AG09319 (cell line): ENCODE measurements around the gene MTMR11.

ENCODE experiments used
- DNase-seq: peaks from one replicate; pipeline ENCODE4 v3.0.0-alpha.2; 2010; ENCODE audit warnings: low read depth; ENCODE audit errors: extremely low read depth
- TF ChIP-seq, protein P1 (sequence below): IDR thresholded peaks from 2 replicates; pipeline ENCODE4 v1.5.1; 2011; ENCODE audit warnings: low read depth, mild to moderate bottlenecking, inconsistent platforms, low read length, moderate library complexity

The MTMR11 gene

GRCh38 chr1:149885339-149886120, 51.1 kb downstream of the MTMR11 start:
- TF ChIP-seq, protein P1, sequence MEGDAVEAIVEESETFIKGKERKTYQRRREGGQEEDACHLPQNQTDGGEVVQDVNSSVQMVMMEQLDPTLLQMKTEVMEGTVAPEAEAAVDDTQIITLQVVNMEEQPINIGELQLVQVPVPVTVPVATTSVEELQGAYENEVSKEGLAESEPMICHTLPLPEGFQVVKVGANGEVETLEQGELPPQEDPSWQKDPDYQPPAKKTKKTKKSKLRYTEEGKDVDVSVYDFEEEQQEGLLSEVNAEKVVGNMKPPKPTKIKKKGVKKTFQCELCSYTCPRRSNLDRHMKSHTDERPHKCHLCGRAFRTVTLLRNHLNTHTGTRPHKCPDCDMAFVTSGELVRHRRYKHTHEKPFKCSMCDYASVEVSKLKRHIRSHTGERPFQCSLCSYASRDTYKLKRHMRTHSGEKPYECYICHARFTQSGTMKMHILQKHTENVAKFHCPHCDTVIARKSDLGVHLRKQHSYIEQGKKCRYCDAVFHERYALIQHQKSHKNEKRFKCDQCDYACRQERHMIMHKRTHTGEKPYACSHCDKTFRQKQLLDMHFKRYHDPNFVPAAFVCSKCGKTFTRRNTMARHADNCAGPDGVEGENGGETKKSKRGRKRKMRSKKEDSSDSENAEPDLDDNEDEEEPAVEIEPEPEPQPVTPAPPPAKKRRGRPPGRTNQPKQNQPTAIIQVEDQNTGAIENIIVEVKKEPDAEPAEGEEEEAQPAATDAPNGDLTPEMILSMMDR: no peak; the same call in 1 of the 2 replicates
- DNase-seq: no peak

GRCh38 chr1:149884433-149885338, 52.0 kb downstream of the MTMR11 start:
- TF ChIP-seq, protein P1: no peak
- DNase-seq: no peak

GRCh38 chr1:149883598-149884247, 53.0 kb downstream of the MTMR11 start:
- TF ChIP-seq, protein P1: no peak
- DNase-seq: no peak

DNA sequence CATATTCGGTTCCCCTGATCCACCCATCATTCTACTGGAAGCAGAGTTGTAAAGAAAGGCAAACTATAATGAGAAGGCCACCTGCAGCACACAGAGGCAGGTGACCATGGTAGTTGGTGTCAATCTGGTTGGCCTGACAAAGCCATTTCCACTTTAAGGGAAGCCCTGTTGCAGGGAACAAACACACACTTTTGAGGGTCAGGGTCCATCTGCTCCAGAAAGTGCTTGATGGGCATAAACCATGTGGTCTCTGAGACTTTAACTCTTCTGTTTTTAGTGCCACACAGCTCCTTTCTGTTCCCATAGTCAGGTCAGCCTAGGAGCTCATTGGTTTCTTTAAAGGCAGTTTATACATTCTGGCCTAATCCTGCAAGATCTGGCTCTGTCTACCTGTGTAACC, 54.8 kb downstream of the MTMR11 start:
- no peak for DNase-seq
- TF ChIP-seq, protein P1: no peak

DNA sequence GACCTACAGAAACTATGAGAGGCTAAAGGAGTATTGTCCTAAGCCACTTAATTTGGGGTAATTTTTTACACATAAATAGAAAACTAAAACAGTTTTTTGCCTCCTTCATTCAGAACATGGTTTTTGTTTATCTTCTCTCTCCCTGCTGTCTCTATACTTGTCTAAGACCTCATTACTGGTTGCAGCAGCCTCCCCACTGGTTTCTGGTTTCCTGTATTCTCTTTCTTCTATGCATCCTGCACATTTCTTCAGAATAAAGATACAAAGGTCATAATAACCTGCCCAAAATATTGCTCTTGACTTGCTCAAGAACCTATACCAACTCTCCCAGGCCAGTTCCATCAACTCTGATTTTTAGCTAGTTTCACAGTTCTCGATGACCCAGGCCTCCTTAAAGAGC, 57.1 kb downstream of the MTMR11 start:
- TF ChIP-seq, protein P1: no peak
- no peak for DNase-seq
